Uterus (tissue), 2 donors: ENCODE data around the gene CES5A.

Experiments used
- POLR2A ChIP-seq, 2 donors: fragments of 450-650 bp; IDR thresholded peaks; one replicate each; pipeline ENCODE4 v1.6.1; 2016; ENCODE audit warnings: antibody characterized with exemption in 2 of 2, mild to moderate bottlenecking in 1 of 2, moderate library complexity in 1 of 2
- TF ChIP-seq, protein P1 (sequence below), 4 experiments: fragments of 200-600 bp in 2 of 4; fragments of 450-650 bp in 2 of 4; sonication (generic) in 2 of 4; IDR thresholded peaks; one replicate each; pipeline ENCODE4 v1.5.1; 2016 to 2019; ENCODE audit warnings: antibody characterized with exemption in 4 of 4, mild to moderate bottlenecking in 2 of 4, moderate library complexity in 1 of 4

DNA sequence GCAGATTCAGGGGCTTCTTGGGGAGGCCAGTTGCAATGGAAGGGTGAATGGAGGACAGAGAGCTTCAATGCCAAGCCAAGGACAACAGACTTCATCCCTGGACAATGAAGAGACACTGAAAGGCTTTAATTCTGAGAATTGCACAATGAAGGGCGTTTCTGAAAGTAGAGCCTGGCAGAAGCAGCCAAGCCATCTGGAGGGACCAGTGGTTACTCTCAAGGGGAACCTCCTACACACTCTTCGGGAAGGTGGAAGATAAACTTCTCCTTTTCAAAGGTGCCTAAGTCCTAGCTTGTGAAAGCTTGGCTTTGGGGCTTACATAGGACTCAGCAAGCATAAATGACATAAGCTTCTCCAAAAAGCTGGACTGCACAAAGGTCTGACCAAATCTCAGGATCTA, 36.1 kb downstream of the CES5A start:
- TF ChIP-seq, protein P1, sequence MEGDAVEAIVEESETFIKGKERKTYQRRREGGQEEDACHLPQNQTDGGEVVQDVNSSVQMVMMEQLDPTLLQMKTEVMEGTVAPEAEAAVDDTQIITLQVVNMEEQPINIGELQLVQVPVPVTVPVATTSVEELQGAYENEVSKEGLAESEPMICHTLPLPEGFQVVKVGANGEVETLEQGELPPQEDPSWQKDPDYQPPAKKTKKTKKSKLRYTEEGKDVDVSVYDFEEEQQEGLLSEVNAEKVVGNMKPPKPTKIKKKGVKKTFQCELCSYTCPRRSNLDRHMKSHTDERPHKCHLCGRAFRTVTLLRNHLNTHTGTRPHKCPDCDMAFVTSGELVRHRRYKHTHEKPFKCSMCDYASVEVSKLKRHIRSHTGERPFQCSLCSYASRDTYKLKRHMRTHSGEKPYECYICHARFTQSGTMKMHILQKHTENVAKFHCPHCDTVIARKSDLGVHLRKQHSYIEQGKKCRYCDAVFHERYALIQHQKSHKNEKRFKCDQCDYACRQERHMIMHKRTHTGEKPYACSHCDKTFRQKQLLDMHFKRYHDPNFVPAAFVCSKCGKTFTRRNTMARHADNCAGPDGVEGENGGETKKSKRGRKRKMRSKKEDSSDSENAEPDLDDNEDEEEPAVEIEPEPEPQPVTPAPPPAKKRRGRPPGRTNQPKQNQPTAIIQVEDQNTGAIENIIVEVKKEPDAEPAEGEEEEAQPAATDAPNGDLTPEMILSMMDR (IDR thresholded peaks at IDR 0.05) = no peak
- TF ChIP-seq POLR2A (IDR thresholded peaks at IDR 0.05) = no peak
